HG03280 (cell line): ENCODE data around the gene GPR137.

Experiments
- ATAC-seq: cut with Tn5 transposase; IDR thresholded peaks from one replicate; pipeline ENCODE4 v1.9.1; 2021; ENCODE audit warnings: mild to moderate bottlenecking, moderate library complexity; ENCODE audit not compliant: unreplicated experiment

The GPR137 gene

GRCh38 chr11:64337538-64338249 is 52.0 kb downstream of the GPR137 start:
- no peak for ATAC-seq

GRCh38 chr11:64338716-64339115 is 53.1 kb downstream of the GPR137 start:
- no peak for ATAC-seq
